Vagina (tissue), 2 donors: ENCODE results near the gene MPV17L2. TPM values are rescaled to one million over a fixed set of nuclear protein-coding genes. Genes with fewer than 3 reads are reported as not detected.
A peak's percentile ranks its signal among the peaks of the same experiment; 100 is the strongest.

ENCODE experiments used
- DNase-seq, 2 donors: peaks; one replicate each; pipeline ENCODE4 v3.0.0-alpha.2; 2017; ENCODE audit errors: extremely low spot score in 2 of 2
- H3K27ac ChIP-seq: fragments of 200-600 bp; sonication (generic); one replicate; pipeline ENCODE4 v1.5.1; 2019
- H3K27me3 ChIP-seq: fragments of 200-600 bp; sonication (generic); one replicate; pipeline ENCODE4 v1.5.1; 2019
- H3K36me3 ChIP-seq, 2 donors: fragments of 200-600 bp; sonication (generic); one replicate each; pipeline ENCODE4 v1.5.1; 2017 to 2019
- H3K4me1 ChIP-seq: fragments of 200-600 bp; sonication (generic); one replicate; pipeline ENCODE4 v1.5.1; 2019
- H3K4me3 ChIP-seq, 2 donors: fragments of 200-600 bp; sonication (generic); 1 replicate in 1 of 2; 2 replicates in 1 of 2; pipeline ENCODE4 v1.5.1; 2016 to 2019
- H3K9me3 ChIP-seq: fragments of 200-600 bp; sonication (generic); one replicate; pipeline ENCODE4 v1.5.1; 2019
- POLR2A ChIP-seq, 2 donors: fragments of 450-650 bp; IDR thresholded peaks; one replicate each; pipeline ENCODE4 v1.6.1; 2017; ENCODE audit warnings: antibody characterized with exemption in 2 of 2, mild to moderate bottlenecking in 2 of 2, moderate library complexity in 2 of 2
- POLR2AphosphoS5 ChIP-seq, 2 donors: sonication (generic); formaldehyde crosslinking; IDR thresholded peaks; one replicate each; pipeline ENCODE4 v1.9.0; 2017; ENCODE audit warnings: antibody characterized with exemption in 2 of 2, mild to moderate bottlenecking in 2 of 2, low read depth in 1 of 2; ENCODE audit not compliant: insufficient read depth in 1 of 2
- intact Hi-C: fragments of 100-400 bp; cut with DNase I; formaldehyde crosslinking; loops from one replicate; pipeline ENCODE4 v1.15.1; 2023
- total RNA-seq: library from RNA; depleted of rRNA; stranded (reverse); fragments of >200 nt; gene quantifications from one replicate; pipeline ENCODE4 v1.2.3, GENCODE V29; 2016
- TF ChIP-seq, protein P1 (sequence below), 3 experiments: fragments of 450-650 bp in 2 of 3; fragments of 200-600 bp in 1 of 3; sonication (generic) in 1 of 3; IDR thresholded peaks; one replicate each; pipeline ENCODE4 v1.5.1; 2017 to 2019; ENCODE audit warnings: antibody characterized with exemption in 3 of 3, mild to moderate bottlenecking in 2 of 3, moderate library complexity in 2 of 3

The MPV17L2 gene
- total RNA-seq, 1 donor from 2014 or later, result 10.3 TPM

DNA sequence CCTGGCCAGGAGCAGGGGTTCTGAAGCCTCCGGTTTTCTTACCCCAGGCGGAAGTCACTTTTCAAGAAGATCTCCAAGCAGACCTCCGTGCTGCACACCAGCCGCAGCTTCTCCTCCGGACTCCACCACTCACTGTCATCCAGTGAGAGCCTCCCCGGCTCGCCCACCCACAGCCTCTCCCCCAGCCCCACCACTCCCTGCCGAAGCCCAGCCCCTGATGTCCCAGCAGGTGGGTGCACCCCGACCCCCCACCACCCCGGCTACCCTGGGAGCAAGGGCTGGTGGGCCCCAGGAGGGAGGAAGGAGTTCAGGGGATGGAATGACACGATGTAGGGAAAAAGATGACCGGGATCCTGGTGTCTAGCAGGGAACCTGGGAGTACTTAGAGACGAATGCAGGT, 45.6 kb upstream of the MPV17L2 start:
- DNase-seq, result no peak
- peaks cover 0 to 32% of the 10 kb centered on the region in 2 donors for H3K36me3 ChIP-seq
- H3K9me3 ChIP-seq, result no peaks in the 10 kb centered on the region
- intact Hi-C loops, result no loop called here
- peaks cover 11% of the 10 kb centered on the region for H3K4me1 ChIP-seq
- H3K27ac ChIP-seq, result no peak overlapping the region
- TF ChIP-seq, protein P1, sequence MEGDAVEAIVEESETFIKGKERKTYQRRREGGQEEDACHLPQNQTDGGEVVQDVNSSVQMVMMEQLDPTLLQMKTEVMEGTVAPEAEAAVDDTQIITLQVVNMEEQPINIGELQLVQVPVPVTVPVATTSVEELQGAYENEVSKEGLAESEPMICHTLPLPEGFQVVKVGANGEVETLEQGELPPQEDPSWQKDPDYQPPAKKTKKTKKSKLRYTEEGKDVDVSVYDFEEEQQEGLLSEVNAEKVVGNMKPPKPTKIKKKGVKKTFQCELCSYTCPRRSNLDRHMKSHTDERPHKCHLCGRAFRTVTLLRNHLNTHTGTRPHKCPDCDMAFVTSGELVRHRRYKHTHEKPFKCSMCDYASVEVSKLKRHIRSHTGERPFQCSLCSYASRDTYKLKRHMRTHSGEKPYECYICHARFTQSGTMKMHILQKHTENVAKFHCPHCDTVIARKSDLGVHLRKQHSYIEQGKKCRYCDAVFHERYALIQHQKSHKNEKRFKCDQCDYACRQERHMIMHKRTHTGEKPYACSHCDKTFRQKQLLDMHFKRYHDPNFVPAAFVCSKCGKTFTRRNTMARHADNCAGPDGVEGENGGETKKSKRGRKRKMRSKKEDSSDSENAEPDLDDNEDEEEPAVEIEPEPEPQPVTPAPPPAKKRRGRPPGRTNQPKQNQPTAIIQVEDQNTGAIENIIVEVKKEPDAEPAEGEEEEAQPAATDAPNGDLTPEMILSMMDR (IDR thresholded peaks at IDR 0.05), result no peak
- TF ChIP-seq POLR2AphosphoS5 (IDR thresholded peaks at IDR 0.05; ENCODE audit: insufficient read depth in 1 of 2, low read depth in 1 of 2) (no peak), POLR2A (IDR thresholded peaks at IDR 0.05) (no peak)
- no peak overlapping the region for H3K4me3 ChIP-seq
- no peaks in the 10 kb centered on the region for H3K27me3 ChIP-seq

DNA sequence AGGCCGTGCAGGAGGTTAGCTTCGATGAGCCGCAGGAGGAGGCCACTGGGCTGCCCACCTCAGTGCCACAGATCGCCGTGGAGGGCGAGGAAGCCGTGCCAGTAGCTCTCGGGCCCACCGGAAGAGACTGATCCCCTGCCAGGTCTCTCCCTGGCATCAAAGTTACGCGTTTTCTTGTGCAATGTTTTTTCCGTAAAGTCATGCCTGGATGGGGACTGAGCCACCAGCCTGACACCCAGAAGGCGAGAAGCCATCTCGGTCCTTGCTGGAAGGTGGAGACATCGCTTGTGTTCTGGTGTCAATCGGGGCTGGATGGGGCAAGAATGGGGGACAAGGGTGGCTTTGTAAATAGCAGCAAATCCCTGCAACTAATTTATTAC, 43.4 kb upstream of the MPV17L2 start:
- intact Hi-C loops, result no loop called here
- no peak for DNase-seq
- Histone ChIP-seq H3K36me3 (peaks cover 0 to 17% of the 10 kb centered on the region in 2 donors), H3K9me3 (no peaks in the 10 kb centered on the region), H3K27ac (no peak overlapping the region), H3K4me3 (no peak overlapping the region), H3K4me1 (peaks cover 23% of the 10 kb centered on the region), H3K27me3 (no peaks in the 10 kb centered on the region)
- no peak for TF ChIP-seq POLR2AphosphoS5 (IDR thresholded peaks at IDR 0.05; ENCODE audit: insufficient read depth in 1 of 2, low read depth in 1 of 2)

DNA sequence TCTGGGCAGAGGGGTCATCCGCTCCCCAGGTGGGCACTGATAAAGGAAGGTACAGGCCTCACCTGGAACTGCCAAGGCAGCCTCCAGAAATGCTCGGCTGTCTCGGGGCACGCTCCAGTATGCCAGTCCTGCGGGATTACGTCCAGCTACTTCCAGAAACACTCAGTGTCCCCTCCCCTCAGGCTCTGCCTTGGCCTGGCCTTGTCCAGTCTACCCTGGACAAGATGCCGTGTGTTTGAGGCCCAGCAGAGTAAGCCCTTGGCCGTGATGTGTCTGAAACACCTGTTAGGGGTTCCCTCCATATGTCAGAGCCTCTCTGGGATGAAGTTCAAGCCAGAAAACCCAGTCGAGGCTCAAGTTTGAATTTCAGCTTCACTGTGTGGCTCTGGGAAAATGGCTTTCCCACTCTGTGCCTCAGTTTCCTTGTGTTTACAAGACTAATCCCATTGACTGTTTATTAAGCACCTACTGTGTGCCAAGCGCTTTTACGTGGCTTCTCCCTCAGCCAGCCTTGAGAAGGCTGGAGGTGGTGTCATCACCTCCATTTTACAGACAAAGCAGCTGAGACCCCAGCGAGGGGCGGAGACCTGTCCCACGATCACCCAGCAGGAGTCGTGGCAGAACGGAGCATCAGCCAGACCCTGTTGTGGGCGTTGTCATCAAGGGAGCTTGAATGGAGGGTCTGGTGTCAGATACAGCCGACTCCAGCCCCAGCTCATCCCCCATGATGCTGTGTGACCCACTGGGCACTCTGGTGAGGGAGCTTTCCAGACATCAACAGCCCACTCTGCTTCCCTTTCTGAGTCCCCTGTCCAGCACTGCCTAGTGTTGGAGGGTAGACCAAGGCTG, 42.0 kb upstream of the MPV17L2 start:
- Histone ChIP-seq H3K36me3 (peaks cover 0 to 4% of the 10 kb centered on the region in 2 donors), H3K4me3 (no peak overlapping the region), H3K27ac (no peak overlapping the region), H3K4me1 (peaks cover 36% of the 10 kb centered on the region), H3K9me3 (no peaks in the 10 kb centered on the region), H3K27me3 (no peaks in the 10 kb centered on the region)
- intact Hi-C loops, result no loop called here
- TF ChIP-seq POLR2A (IDR thresholded peaks at IDR 0.05) (no peak), POLR2AphosphoS5 (IDR thresholded peaks at IDR 0.05; ENCODE audit: insufficient read depth in 1 of 2, low read depth in 1 of 2) (no peak)
- TF ChIP-seq, protein P1 (IDR thresholded peaks at IDR 0.05), result no peak
- no peak for DNase-seq

DNA sequence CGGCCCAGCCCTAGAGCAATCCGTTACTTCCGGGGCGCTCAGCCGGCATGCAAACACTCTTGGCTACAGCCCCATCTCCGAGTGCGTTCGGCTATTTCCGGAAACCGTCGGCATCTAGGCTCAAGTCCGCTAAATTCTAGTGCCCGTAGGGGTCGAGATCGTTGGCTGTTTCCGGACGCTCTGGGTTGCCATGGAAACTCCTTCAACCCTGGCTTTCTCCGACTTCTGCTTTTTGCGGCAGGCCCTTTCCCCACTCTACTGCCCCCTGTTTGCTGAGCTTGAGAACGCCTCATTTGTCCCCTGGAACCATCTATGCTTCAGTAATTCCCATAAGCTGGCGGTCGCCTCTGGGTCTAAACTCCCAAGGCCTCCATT, 40.6 kb upstream of the MPV17L2 start:
- intact Hi-C loops, result no loop called here
- Histone ChIP-seq H3K4me1 (peaks cover 51% of the 10 kb centered on the region), H3K4me3 (peak overlapping the region; percentile 93 to 98), H3K27me3 (no peaks in the 10 kb centered on the region), H3K36me3 (no peaks in the 10 kb centered on the region), H3K27ac (peak overlapping the region; percentile 95), H3K9me3 (no peaks in the 10 kb centered on the region)
- peak in 1 of 2 donors; percentile 97 for DNase-seq
- TF ChIP-seq POLR2AphosphoS5 (IDR thresholded peaks at IDR 0.05; ENCODE audit: insufficient read depth in 1 of 2, low read depth in 1 of 2) (no peak), POLR2A (IDR thresholded peaks at IDR 0.05) (no peak)
- TF ChIP-seq, protein P1 (IDR thresholded peaks at IDR 0.05), result peak; percentile 29 to 56 (median 41)

DNA sequence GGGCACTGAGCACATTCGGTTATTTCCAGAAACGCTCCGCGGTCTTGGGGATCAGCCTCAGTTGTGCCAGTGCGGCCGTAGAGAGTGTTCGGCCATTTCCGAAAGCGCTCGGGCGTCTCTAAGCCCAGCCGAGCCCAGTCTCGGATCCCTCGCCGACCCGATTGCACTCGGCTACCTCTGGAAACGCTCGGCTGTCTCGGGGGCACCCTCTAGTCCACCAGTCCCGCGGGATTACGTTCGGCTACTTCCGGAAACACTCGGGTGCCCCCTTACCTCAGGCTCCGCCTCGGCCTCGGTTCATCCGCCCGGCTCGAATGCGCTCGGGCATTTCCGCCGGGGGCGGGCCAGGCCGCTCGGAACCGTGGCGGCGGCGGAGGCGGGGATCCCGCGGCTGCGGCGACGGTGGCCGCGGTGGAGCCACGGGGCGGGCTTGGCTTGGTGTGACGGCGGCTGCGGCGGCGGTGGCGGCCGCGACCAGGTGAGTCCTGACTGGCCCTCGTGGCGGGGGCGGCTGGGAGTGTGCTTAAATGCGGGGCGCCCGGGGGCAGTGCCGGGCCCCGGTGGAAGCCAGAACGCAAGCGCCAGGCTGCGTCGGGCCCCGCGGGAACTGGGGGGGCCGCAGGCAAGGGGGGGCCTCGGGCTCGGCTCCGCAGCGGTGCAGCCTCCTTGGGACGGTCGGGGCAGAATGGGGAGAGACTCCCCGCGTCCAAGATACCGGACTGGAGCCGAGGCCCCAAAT, 40.0 kb upstream of the MPV17L2 start, which contains the start of gene PIK3R2:
Gene PIK3R2 (plus strand): TSS at position 347 of the 739 bp plus-strand sequence. CDS start 2,717 bp downstream, outside the sequence.
- peak in 1 of 2 donors; percentile 98 for DNase-seq
- peak; percentile 44 to 79 for TF ChIP-seq POLR2AphosphoS5 (IDR thresholded peaks at IDR 0.05; ENCODE audit: insufficient read depth in 1 of 2, low read depth in 1 of 2)
- TF ChIP-seq, protein P1 (IDR thresholded peaks at IDR 0.05), result peak in 1 of 3 experiments; percentile 18
- peak in 1 of 2 donors; percentile 70 for TF ChIP-seq POLR2A (IDR thresholded peaks at IDR 0.05)
- intact Hi-C loops, result no loop called here
- Histone ChIP-seq H3K9me3 (no peaks in the 10 kb centered on the region), H3K4me3 (peak within 1 kb of the TSS; percentile 93 to 98), H3K27me3 (no peaks in the 10 kb centered on the region), H3K27ac (peak within 1 kb of the TSS; percentile 95), H3K4me1 (peaks cover 56% of the 10 kb centered on the region), H3K36me3 (no peaks in the 10 kb centered on the region)
